Measurements from ENCODE around the gene PUM1. TPM values are rescaled to one million over a fixed set of nuclear protein-coding genes. Genes with fewer than 3 reads are reported as not detected.
"Not testable (repeated sequence)": the region's sequence is repeated elsewhere in the genome, so short reads cannot be mapped to it uniquely, and the experiment has no call there.

Gene PUM1
- total RNA-seq, 2 experiments from 2014 or later, result 112 to 114 TPM

GRCh38 chr1:30988045-30988444 is 77.5 kb downstream of the PUM1 start:
- Mint-ChIP-seq H3K27ac (no peak overlapping the region), H3K4me1 (peaks cover 17% of the 10 kb centered on the region), H3K9me3 (no peaks in the 10 kb centered on the region), H3K27me3 (no peaks in the 10 kb centered on the region), H3K4me3 (no peak overlapping the region), H3K36me3 (peaks cover 41% of the 10 kb centered on the region)
- DNase-seq, result no peak
- POLR2A ChIA-PET, result interaction anchor here (0.5 kb wide), 1 partner anchor 1771 kb away, joined by 4 read pairs; no protein-coding TSS in a partner anchor
- ATAC-seq (ENCODE audit: low read depth), result no peak

DNA sequence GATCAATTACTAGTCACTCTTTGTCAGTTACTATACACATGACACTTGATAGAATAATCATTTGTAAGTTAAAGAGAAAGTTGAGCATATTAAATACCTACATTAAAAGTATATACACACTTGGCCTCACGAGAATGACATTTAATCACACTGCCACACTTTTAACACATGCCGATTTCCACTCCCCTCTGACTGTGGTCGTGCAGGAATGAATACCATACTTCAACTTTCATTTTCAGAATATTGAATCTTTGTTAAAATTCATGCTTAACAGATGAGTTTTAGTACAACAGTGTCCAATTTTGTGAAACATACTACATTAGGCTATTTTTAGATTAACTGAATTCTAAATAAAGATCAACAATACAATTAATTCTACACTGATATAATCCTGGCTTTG is 78.8 kb downstream of the PUM1 start:
- ATAC-seq (ENCODE audit: low read depth) (no peak), DNase-seq (no peak)
- Mint-ChIP-seq H3K4me1 (peaks cover 20% of the 10 kb centered on the region), H3K36me3 (peaks cover 38% of the 10 kb centered on the region), H3K27me3 (no peaks in the 10 kb centered on the region), H3K4me3 (no peak overlapping the region), H3K9me3 (no peaks in the 10 kb centered on the region), H3K27ac (no peak overlapping the region)
- POLR2A ChIA-PET, result no interaction called here

GRCh38 chr1:30984991-30985503 is 80.5 kb downstream of the PUM1 start:
- no peak overlapping the region for H3K4me3 Mint-ChIP-seq
- H3K27ac Mint-ChIP-seq, result no peak overlapping the region
- peaks cover 19% of the 10 kb centered on the region for H3K4me1 Mint-ChIP-seq
- no peak for DNase-seq
- POLR2A ChIA-PET, result no interaction called here
- peaks cover 31% of the 10 kb centered on the region for H3K36me3 Mint-ChIP-seq
- H3K9me3 Mint-ChIP-seq, result no peaks in the 10 kb centered on the region
- no peaks in the 10 kb centered on the region for H3K27me3 Mint-ChIP-seq
- no peak for ATAC-seq (ENCODE audit: low read depth)

DNA sequence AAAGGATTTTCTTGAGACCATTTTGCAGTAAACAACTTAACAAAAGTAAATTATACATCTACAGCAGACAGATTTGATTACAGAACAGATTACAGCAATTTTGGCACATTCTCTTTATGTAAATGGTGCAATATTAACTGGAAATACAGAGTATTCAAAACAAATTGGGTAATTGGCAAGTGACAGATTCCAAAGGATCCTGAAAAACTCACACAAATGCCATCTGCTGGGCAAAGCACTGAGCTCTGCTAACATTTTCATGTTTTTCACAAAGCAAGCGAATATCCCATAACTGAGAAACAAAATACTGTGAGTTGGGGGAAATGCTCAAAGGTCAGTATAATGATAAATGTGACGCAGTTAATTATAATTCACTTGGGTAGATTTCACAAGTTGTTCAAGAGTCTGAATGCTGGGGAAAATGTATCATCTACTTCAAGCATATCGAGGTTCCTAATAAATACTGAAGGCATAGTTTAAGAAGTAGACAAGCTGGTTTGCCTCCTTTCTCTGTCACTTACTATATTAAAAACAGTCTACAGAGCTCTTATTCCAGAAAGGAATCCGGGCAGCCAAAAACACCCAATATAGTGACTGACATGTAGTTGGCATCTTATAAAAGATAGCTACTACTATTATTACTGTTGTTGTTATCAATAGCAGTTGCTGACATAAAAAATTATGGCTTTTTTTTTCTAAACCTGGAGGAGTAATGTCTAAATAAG is 81.2 kb downstream of the PUM1 start:
- Mint-ChIP-seq H3K4me1 (peaks cover 18% of the 10 kb centered on the region), H3K9me3 (no peaks in the 10 kb centered on the region), H3K36me3 (peaks cover 29% of the 10 kb centered on the region), H3K27ac (no peak overlapping the region), H3K4me3 (no peak overlapping the region), H3K27me3 (no peaks in the 10 kb centered on the region)
- POLR2A ChIA-PET, result no interaction called here
- ATAC-seq (ENCODE audit: low read depth) (no peak), DNase-seq (no peak)

GRCh38 chr1:30982937-30983336 is 82.6 kb downstream of the PUM1 start:
- DNase-seq, result no peak
- Mint-ChIP-seq H3K27me3 (no peaks in the 10 kb centered on the region), H3K27ac (no peak overlapping the region), H3K36me3 (peaks cover 34% of the 10 kb centered on the region), H3K4me3 (no peak overlapping the region), H3K9me3 (no peaks in the 10 kb centered on the region), H3K4me1 (peaks cover 15% of the 10 kb centered on the region)
- POLR2A ChIA-PET, result no interaction called here
- no peak for ATAC-seq (ENCODE audit: low read depth)

DNA sequence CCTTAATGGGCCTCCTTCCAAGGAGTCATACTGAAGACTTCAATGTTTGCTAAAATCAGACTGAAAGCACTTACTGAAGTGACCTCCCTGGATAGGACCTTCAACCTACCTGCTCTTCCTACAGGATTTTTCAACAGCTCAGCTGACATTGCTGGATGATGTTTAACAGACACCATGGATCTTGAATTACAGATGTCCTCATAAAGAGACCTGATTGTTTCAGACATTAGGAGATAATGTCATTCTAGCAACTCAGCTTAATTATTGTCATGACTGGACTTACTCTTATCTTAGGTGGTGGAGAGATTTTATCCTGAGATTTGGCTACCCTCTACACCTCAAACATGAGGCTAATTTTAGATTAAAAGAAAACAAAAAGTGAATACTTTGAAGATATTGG is 83.1 kb downstream of the PUM1 start:
- Mint-ChIP-seq H3K27ac (no peak overlapping the region), H3K27me3 (no peaks in the 10 kb centered on the region), H3K9me3 (no peaks in the 10 kb centered on the region), H3K4me1 (peaks cover 19% of the 10 kb centered on the region), H3K4me3 (no peak overlapping the region), H3K36me3 (peaks cover 39% of the 10 kb centered on the region)
- DNase-seq (no peak), ATAC-seq (ENCODE audit: low read depth) (no peak)
- POLR2A ChIA-PET, result no interaction called here

DNA sequence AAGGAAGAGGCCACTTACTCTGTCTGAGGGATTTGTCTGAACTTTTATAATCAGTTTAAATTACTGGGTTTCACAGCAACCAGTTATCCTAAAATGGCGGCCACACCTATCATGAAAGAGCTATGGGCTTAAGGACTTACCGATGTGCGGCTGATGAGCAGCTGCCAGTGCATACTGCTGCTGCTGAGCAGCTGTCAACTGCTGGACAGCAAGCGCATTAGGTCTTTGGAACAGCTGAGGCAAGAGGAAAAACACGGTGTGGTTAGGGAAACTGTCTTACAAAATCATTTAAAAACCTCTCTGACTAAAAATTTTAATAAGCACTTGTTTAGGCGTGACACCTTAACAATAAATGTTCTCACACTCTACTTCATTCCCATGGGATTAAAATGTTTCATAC is 84.3 kb downstream of the PUM1 start:
- peaks cover 27% of the 10 kb centered on the region for H3K4me1 Mint-ChIP-seq
- no peaks in the 10 kb centered on the region for H3K27me3 Mint-ChIP-seq

GRCh38 chr1:30977511-30977910 is 88.0 kb downstream of the PUM1 start:
- Mint-ChIP-seq H3K4me3 (no peak overlapping the region), H3K27me3 (no peaks in the 10 kb centered on the region), H3K36me3 (peaks cover 51% of the 10 kb centered on the region), H3K4me1 (peaks cover 29% of the 10 kb centered on the region), H3K27ac (no peak overlapping the region), H3K9me3 (no peaks in the 10 kb centered on the region)
- ATAC-seq (ENCODE audit: low read depth) (no peak), DNase-seq (no peak)
- POLR2A ChIA-PET, result no interaction called here

More for the DNA sequence above, 84.3 kb downstream of the PUM1 start:
- POLR2A ChIA-PET, result no interaction called here
- DNase-seq (no peak), ATAC-seq (ENCODE audit: low read depth) (no peak)
- H3K9me3 Mint-ChIP-seq, result no peaks in the 10 kb centered on the region
- H3K4me3 Mint-ChIP-seq, result no peak overlapping the region
- peaks cover 45% of the 10 kb centered on the region for H3K36me3 Mint-ChIP-seq
- no peak overlapping the region for H3K27ac Mint-ChIP-seq

DNA sequence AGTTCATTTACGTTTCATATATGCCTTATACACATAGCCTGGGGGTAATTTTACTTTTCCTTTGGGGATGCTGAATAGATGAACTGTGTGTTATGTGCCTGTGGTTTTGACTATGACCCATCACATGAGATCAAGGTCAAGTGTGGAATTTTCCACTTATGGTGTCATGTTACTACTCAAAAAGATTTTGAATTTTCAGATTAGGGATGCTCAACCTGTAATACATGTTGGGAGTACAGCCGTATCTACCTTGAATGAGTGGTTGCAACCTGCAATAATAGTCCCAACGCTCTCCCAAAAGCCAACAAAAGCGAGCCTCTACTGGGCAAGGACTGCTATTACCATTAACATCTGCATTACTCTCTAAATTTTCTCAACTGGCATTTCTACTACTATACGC is 88.4 kb downstream of the PUM1 start:
- H3K4me3 Mint-ChIP-seq, result no peak overlapping the region
- peaks cover 25% of the 10 kb centered on the region for H3K4me1 Mint-ChIP-seq
- no peak overlapping the region for H3K27ac Mint-ChIP-seq
- DNase-seq, result no peak
- H3K9me3 Mint-ChIP-seq, result no peaks in the 10 kb centered on the region
- ATAC-seq (ENCODE audit: low read depth), result no peak
- no peaks in the 10 kb centered on the region for H3K27me3 Mint-ChIP-seq
- H3K36me3 Mint-ChIP-seq, result peaks cover 47% of the 10 kb centered on the region
- POLR2A ChIA-PET, result no interaction called here

DNA sequence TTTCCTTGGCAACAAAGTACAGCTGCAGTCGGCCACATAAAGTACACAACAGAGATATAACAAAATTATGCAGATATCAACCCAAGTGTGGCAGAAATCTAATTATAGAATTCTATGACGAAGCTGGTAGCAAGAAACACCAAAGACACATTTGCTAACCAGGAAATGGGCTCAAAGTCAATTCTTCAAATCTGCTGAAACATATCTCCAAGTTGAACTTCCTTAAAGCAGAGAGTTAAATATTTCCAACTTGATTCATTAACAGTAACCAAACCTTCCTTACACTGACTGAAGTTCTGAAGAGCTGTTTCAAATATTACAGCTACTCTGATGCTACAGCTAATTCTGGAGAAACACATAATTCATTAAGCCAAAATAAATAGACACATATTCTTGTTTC is 89.4 kb downstream of the PUM1 start:
- H3K9me3 Mint-ChIP-seq, result no peaks in the 10 kb centered on the region
- H3K36me3 Mint-ChIP-seq, result peaks cover 47% of the 10 kb centered on the region
- H3K4me1 Mint-ChIP-seq, result peaks cover 28% of the 10 kb centered on the region
- no peaks in the 10 kb centered on the region for H3K27me3 Mint-ChIP-seq
- ATAC-seq (ENCODE audit: low read depth) (no peak), DNase-seq (no peak)
- peak overlapping the region; percentile 25 for H3K4me3 Mint-ChIP-seq
- POLR2A ChIA-PET, result no interaction called here
- peak overlapping the region; percentile 67 for H3K27ac Mint-ChIP-seq

DNA sequence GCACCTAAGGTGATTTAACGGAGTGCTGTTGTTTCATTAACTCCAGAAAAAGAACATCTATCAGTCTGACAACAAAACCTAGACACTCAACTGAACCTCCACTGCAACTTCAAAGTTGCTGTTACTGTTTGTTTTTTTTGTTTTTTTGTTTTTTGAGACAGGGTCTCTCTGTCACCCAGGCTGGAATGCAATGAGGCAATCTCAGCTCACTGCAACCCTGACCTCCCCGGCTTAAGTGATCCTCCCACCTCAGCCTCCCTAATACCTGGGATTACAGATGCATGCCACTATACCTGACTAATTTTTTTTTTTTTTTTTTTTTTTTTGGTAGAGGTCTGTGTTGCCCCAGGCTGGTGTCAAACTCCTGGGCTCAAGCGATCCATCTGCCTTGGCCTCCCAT is 90.3 kb downstream of the PUM1 start:
- peaks cover 28% of the 10 kb centered on the region for H3K4me1 Mint-ChIP-seq
- H3K36me3 Mint-ChIP-seq, result peaks cover 43% of the 10 kb centered on the region
- no peak for DNase-seq
- H3K4me3 Mint-ChIP-seq, result no peak overlapping the region
- no peaks in the 10 kb centered on the region for H3K27me3 Mint-ChIP-seq
- no peaks in the 10 kb centered on the region for H3K9me3 Mint-ChIP-seq
- ATAC-seq (ENCODE audit: low read depth), result no peak
- POLR2A ChIA-PET, result no interaction called here
- H3K27ac Mint-ChIP-seq, result no peak overlapping the region

DNA sequence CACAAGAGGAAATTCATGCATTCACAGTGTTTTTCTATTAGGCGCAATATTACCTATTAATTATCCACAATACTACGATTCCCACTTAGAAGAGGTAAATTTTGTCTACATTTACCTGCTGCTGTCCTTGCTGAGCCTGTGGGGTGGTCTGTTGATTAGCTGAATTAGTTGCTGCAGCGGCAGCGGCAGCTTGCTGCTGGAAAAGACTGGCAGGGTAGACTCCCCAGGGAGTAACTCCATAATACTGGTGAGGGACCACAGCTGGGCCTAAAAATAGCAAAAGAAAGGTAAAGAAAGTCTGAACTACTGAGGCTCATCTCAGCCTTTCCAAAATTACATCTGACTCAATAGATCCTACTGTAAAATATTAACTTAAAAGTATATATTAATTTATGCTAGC is 91.0 kb downstream of the PUM1 start:
- Mint-ChIP-seq H3K36me3 (peaks cover 40% of the 10 kb centered on the region), H3K27me3 (no peaks in the 10 kb centered on the region), H3K9me3 (no peaks in the 10 kb centered on the region), H3K27ac (no peak overlapping the region), H3K4me1 (peaks cover 30% of the 10 kb centered on the region), H3K4me3 (no peak overlapping the region)
- DNase-seq, result no peak
- no peak for ATAC-seq (ENCODE audit: low read depth)
- POLR2A ChIA-PET, result no interaction called here

DNA sequence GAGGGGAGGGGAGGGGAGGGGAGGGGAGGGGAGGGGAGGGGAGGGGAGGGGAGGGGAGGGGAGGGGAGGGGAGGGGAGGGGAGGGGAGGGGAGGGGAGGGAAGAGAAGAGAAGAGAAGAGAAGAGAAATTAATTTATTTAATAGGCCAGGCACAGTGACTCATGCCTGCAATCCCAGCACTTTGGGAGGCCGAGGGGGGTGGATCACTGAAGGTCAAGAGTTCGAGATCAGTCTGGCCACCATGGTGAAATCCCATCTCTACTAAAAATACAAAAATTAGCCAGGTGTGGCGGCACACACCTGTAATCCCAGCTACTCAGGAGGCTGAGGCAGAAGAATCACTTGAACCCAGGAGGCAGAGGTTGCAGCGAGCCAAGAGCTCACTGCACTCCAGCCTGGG is 93.2 kb downstream of the PUM1 start:
- H3K27ac Mint-ChIP-seq; DNase-seq; H3K9me3 Mint-ChIP-seq; H3K4me3 Mint-ChIP-seq; POLR2A ChIA-PET; H3K27me3 Mint-ChIP-seq; ATAC-seq (ENCODE audit: low read depth): not testable (repeated sequence)
- H3K4me1 Mint-ChIP-seq, result peaks cover 21% of the 10 kb centered on the region
- peaks cover 35% of the 10 kb centered on the region for H3K36me3 Mint-ChIP-seq

DNA sequence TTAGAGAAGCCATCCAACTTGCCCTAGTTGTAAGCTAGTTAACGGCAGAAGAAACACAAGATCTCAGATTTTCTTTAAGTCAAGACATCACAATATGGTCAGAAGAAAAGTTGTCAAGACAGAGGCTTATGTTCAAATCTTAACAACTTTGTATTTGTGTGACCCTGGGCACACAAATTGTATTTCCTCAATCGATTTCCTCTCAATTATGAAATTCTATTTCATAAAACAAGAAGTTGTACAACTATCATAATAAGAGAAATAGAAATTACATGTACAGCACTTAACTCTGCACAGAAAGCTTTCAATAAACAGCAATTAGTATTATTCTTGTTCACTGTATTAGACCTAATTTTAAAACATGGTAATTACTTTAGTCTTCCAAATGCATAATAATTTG is 94.0 kb downstream of the PUM1 start:
- Mint-ChIP-seq H3K27ac (no peak overlapping the region), H3K27me3 (no peaks in the 10 kb centered on the region), H3K36me3 (peaks cover 36% of the 10 kb centered on the region), H3K4me3 (no peak overlapping the region), H3K9me3 (no peaks in the 10 kb centered on the region), H3K4me1 (peaks cover 18% of the 10 kb centered on the region)
- no peak for ATAC-seq (ENCODE audit: low read depth)
- POLR2A ChIA-PET, result no interaction called here
- no peak for DNase-seq

Data from activated naive CD8-positive, alpha-beta T cell treated with anti-CD3 and anti-CD28 coated beads, Interleukin-2, amount 10 ng/mL, durations not matched to agents 7 days and 5 days (primary cell).